Hematopoietic multipotent progenitor cell treated with erythropoietin and hydrocortisone succinate and interleukin-3 and kit ligand, for 15 days (in vitro differentiated cells): ENCODE results near the gene ARHGAP33.
"Not testable (repeated sequence)": the region's sequence is repeated elsewhere in the genome, so short reads cannot be mapped to it uniquely, and the experiment has no call there.

Experiments used
- DNase-seq: peaks from one replicate; pipeline ENCODE4 v3.0.0-alpha.2; 2015; ENCODE audit warnings: low spot score

The ARHGAP33 gene

GRCh38 chr19:35796645-35797542, 21.5 kb downstream of the ARHGAP33 start:
- DNase-seq, result no peak

- DNase-seq, result no peak
These were observed 22.3 kb downstream of the ARHGAP33 start for GRCh38 chr19:35797663-35798062.

- no peak for DNase-seq
These were observed 26.5 kb downstream of the ARHGAP33 start for GRCh38 chr19:35801828-35802227.

GRCh38 chr19:35805526-35806102, 30.2 kb downstream of the ARHGAP33 start:
- no peak for DNase-seq

GRCh38 chr19:35806597-35806996, 31.2 kb downstream of the ARHGAP33 start:
- DNase-seq, result no peak

- DNase-seq, result no peak
These were observed 32.3 kb downstream of the ARHGAP33 start for GRCh38 chr19:35807633-35808032.

GRCh38 chr19:35811317-35812219, 36.2 kb downstream of the ARHGAP33 start:
- no peak for DNase-seq

GRCh38 chr19:35812220-35813042, 37.1 kb downstream of the ARHGAP33 start, which contains the start of gene PRODH2:
PRODH2 (minus strand) TSS chr19:35812845; CDS start chr19:35812805, 40 bp downstream.
- DNase-seq, result no peak

GRCh38 chr19:35813043-35813890, 37.9 kb downstream of the ARHGAP33 start:
- DNase-seq, result no peak

GRCh38 chr19:35816262-35816661, 40.9 kb downstream of the ARHGAP33 start:
- no peak for DNase-seq

- no peak for DNase-seq
These were observed 41.5 kb downstream of the ARHGAP33 start for GRCh38 chr19:35816846-35817245.

- no peak for DNase-seq
These were observed 43.1 kb downstream of the ARHGAP33 start for GRCh38 chr19:35818445-35818844.

- DNase-seq, result no peak
These were observed 47.2 kb downstream of the ARHGAP33 start for GRCh38 chr19:35822579-35822978.

GRCh38 chr19:35824150-35824549, 48.8 kb downstream of the ARHGAP33 start:
- no peak for DNase-seq

- DNase-seq, result peak; percentile 7
These were observed 53.4 kb downstream of the ARHGAP33 start for GRCh38 chr19:35828692-35829301.

- DNase-seq, result no peak
These were observed 55.6 kb downstream of the ARHGAP33 start for GRCh38 chr19:35830986-35831385.

GRCh38 chr19:35832054-35832453, 56.7 kb downstream of the ARHGAP33 start:
- DNase-seq, result no peak

- DNase-seq, result no peak
These were observed 58.6 kb downstream of the ARHGAP33 start for GRCh38 chr19:35833972-35834371.

- not testable (repeated sequence) for DNase-seq
These were observed 60.7 kb downstream of the ARHGAP33 start for GRCh38 chr19:35836096-35836495.
